Gastroesophageal sphincter (tissue), 4 donors: Measurements from ENCODE around the gene ARHGAP1. TPM values are rescaled to one million over a fixed set of nuclear protein-coding genes. Genes with fewer than 3 reads are reported as not detected.
A peak's percentile ranks its signal among the peaks of the same experiment; 100 is the strongest.
"Not testable (repeated sequence)": the region's sequence is repeated elsewhere in the genome, so short reads cannot be mapped to it uniquely, and the experiment has no call there.

Source experiments
- ATAC-seq: fragments of 150-250 bp; one replicate; pipeline ENCODE4 v1.9.1; 2016; ENCODE audit warnings: mild to moderate bottlenecking, moderate library complexity
- H3K27ac ChIP-seq, 4 donors: fragments of 200-600 bp; sonication (generic) in 3 of 4; 1 replicate in 3 of 4; 2 replicates in 1 of 4; pipeline ENCODE4 v1.5.1; 2016 to 2019
- H3K27me3 ChIP-seq: fragments of 200-600 bp; sonication (generic); one replicate; pipeline ENCODE4 v1.5.1; 2019
- H3K36me3 ChIP-seq, 2 donors: fragments of 200-600 bp; sonication (generic); one replicate each; pipeline ENCODE4 v1.5.1; 2019; ENCODE audit warnings: control low read depth in 1 of 2
- H3K4me1 ChIP-seq, 3 donors: fragments of 200-600 bp; sonication (generic); 1 replicate in 2 of 3; 2 replicates in 1 of 3; pipeline ENCODE4 v1.5.1; 2016 to 2019; ENCODE audit warnings: control low read depth in 2 of 3
- H3K4me3 ChIP-seq, 2 donors: fragments of 200-600 bp; sonication (generic); one replicate each; pipeline ENCODE4 v1.5.1; 2019; ENCODE audit warnings: mild to moderate bottlenecking in 1 of 2, moderate library complexity in 1 of 2
- H3K9me3 ChIP-seq, 3 donors: fragments of 200-600 bp; sonication (generic); one replicate each; pipeline ENCODE4 v1.5.1; 2017 to 2019; ENCODE audit warnings: control low read depth in 2 of 3
- CTCF ChIP-seq, 4 experiments: fragments of 200-600 bp in 2 of 4; fragments of 450-650 bp in 2 of 4; sonication (generic) in 1 of 4; IDR thresholded peaks; one replicate each; pipeline ENCODE4 v1.5.1; 2017 to 2019; ENCODE audit warnings: antibody characterized with exemption in 4 of 4, mild to moderate bottlenecking in 2 of 4, moderate library complexity in 2 of 4
- EP300 ChIP-seq: sonication (generic); formaldehyde crosslinking; IDR thresholded peaks from one replicate; pipeline ENCODE4 v1.6.1; 2017; ENCODE audit warnings: antibody characterized with exemption, mild to moderate bottlenecking
- POLR2A ChIP-seq, 2 donors: fragments of 450-650 bp; IDR thresholded peaks; one replicate each; pipeline ENCODE4 v1.6.1; 2017; ENCODE audit warnings: antibody characterized with exemption in 2 of 2, mild to moderate bottlenecking in 2 of 2, moderate library complexity in 1 of 2
- POLR2AphosphoS5 ChIP-seq: sonication (generic); formaldehyde crosslinking; IDR thresholded peaks from one replicate; pipeline ENCODE4 v1.6.1; 2017; ENCODE audit warnings: antibody characterized with exemption
- WGBS, 2 donors: methylation state at CpG; one replicate each; pipeline ENCODE4 v1.1.5; 2018; ENCODE audit warnings: low coverage in 1 of 2; 5-methylcytosine and 5-hydroxymethylcytosine counted together
- total RNA-seq, 4 donors: library from RNA; depleted of rRNA; stranded (reverse); fragments of >200 nt; gene quantifications; one replicate each; pipeline ENCODE4 v1.1.0, GENCODE V29; 2016

Gene ARHGAP1
- total RNA-seq, 4 donors from 2014 or later = 57.3 to 105 (median 64.0) TPM

GRCh38 chr11:46712874-46713576 lies 12.6 kb upstream of the ARHGAP1 start:
- WGBS, 2 donors = 88 to 90% methylated on average over 3 to 4 of the region's 7 CpGs
- Histone ChIP-seq H3K27me3 (no peaks in the 10 kb centered on the region), H3K4me1 (peaks cover 0 to 15% (median 0%) of the 10 kb centered on the region in 3 donors), H3K27ac (no peak overlapping the region), H3K4me3 (no peak overlapping the region), H3K36me3 (peaks cover 0 to 5% of the 10 kb centered on the region in 2 donors), H3K9me3 (no peaks in the 10 kb centered on the region)
- no peak for ATAC-seq
- TF ChIP-seq EP300 = no peak
- no peak for TF ChIP-seq POLR2AphosphoS5
- no peak for TF ChIP-seq POLR2A (IDR thresholded peaks at IDR 0.05)
- TF ChIP-seq CTCF (IDR thresholded peaks at IDR 0.05) = no peak

- Histone ChIP-seq H3K36me3 (peaks cover 0 to 20% of the 10 kb centered on the region in 2 donors), H3K27me3 (no peaks in the 10 kb centered on the region), H3K9me3 (no peaks in the 10 kb centered on the region), H3K4me3 (no peak overlapping the region), H3K4me1 (peaks cover 0 to 15% (median 0%) of the 10 kb centered on the region in 3 donors), H3K27ac (peak overlapping the region; percentile 2 to 80 (median 76))
- peak; percentile 46 for ATAC-seq
- 52 to 84% methylated on average over 2 to 5 of the region's 5 CpGs for WGBS, 2 donors
- TF ChIP-seq EP300 (no peak), POLR2A (IDR thresholded peaks at IDR 0.05) (no peak), POLR2AphosphoS5 (no peak), CTCF (IDR thresholded peaks at IDR 0.05) (no peak)
Observed at GRCh38 chr11:46711303-46711702, 10.9 kb upstream of the ARHGAP1 start.

- Histone ChIP-seq H3K4me3 (no peak overlapping the region), H3K27me3 (no peaks in the 10 kb centered on the region), H3K36me3 (peaks cover 0 to 25% of the 10 kb centered on the region in 2 donors), H3K4me1 (peaks cover 0 to 15% (median 0%) of the 10 kb centered on the region in 3 donors), H3K9me3 (no peaks in the 10 kb centered on the region), H3K27ac (peak overlapping the region; percentile 2 to 80 (median 76))
- peak; percentile 93 for ATAC-seq
- WGBS, 2 donors = 21 to 60% methylated on average over 3 to 6 of the region's 10 CpGs
- no peak for TF ChIP-seq EP300
- TF ChIP-seq POLR2AphosphoS5 = peak; percentile 52
- no peak for TF ChIP-seq POLR2A (IDR thresholded peaks at IDR 0.05)
- TF ChIP-seq CTCF (IDR thresholded peaks at IDR 0.05) = no peak
Observed at GRCh38 chr11:46710821-46711269, 10.4 kb upstream of the ARHGAP1 start.

GRCh38 chr11:46709351-46709750 lies 8.9 kb upstream of the ARHGAP1 start:
- H3K9me3 ChIP-seq, ATAC-seq, H3K4me3 ChIP-seq, H3K27me3 ChIP-seq, H3K27ac ChIP-seq: not testable (repeated sequence)
- H3K4me1 ChIP-seq = peaks cover 0 to 15% (median 0%) of the 10 kb centered on the region in 3 donors
- peaks cover 0 to 40% of the 10 kb centered on the region in 2 donors for H3K36me3 ChIP-seq
- 86 to 90% methylated on average over 5 to 7 of the region's 9 CpGs for WGBS, 2 donors

GRCh38 chr11:46706886-46707285 lies 6.5 kb upstream of the ARHGAP1 start:
- H3K36me3 ChIP-seq = peaks cover 0 to 64% of the 10 kb centered on the region in 2 donors
- no peak overlapping the region for H3K4me3 ChIP-seq
- no peaks in the 10 kb centered on the region for H3K9me3 ChIP-seq
- no peak for ATAC-seq
- H3K27ac ChIP-seq = no peak overlapping the region
- TF ChIP-seq CTCF (IDR thresholded peaks at IDR 0.05) (no peak), POLR2A (IDR thresholded peaks at IDR 0.05) (no peak), POLR2AphosphoS5 (no peak), EP300 (no peak)
- WGBS, 2 donors = 73 to 93% methylated on average over 3 of the region's 7 CpGs
- H3K27me3 ChIP-seq = no peaks in the 10 kb centered on the region
- H3K4me1 ChIP-seq = peaks cover 0 to 29% (median 5%) of the 10 kb centered on the region in 3 donors
